ENCODE measurements around the gene AGR3. TPM values are rescaled to one million over a fixed set of nuclear protein-coding genes. Genes with fewer than 3 reads are reported as not detected.

AGR3 gene
- total RNA-seq, 2 donors from 2014 or later = not detected

DNA sequence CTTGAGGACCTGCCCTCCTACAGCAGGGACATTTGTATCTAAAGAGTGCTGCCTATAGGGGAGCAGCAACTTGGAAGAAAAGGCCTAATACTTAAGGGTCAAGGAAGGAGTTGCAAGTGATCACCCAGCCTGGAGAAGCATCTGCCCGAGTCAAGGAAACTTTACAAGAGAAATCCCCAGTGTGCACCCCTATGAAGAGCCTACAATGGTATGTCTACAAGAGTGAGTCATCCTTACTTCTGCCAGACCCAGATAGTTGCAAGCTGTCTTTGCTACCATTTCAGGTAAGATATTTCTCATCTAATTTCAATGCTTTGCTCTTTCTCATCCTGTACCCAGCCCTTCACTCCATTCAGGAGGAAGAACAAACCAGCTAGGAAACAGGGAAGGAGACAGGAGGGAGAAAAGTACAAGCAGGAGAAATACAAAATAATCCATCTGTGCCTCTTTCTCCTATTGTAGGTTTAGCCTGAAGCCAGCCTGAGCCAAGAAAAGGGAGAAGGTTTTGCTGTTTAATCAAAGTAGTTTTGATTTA lies 34.4 kb upstream of the AGR3 start:
- no peak for DNase-seq (ENCODE audit: low spot score)
- H3K27me3 ChIP-seq = no peaks in the 10 kb centered on the region
- H3K36me3 ChIP-seq = no peaks in the 10 kb centered on the region
- no peaks in the 10 kb centered on the region for H3K4me1 ChIP-seq
- TF ChIP-seq, protein P1, sequence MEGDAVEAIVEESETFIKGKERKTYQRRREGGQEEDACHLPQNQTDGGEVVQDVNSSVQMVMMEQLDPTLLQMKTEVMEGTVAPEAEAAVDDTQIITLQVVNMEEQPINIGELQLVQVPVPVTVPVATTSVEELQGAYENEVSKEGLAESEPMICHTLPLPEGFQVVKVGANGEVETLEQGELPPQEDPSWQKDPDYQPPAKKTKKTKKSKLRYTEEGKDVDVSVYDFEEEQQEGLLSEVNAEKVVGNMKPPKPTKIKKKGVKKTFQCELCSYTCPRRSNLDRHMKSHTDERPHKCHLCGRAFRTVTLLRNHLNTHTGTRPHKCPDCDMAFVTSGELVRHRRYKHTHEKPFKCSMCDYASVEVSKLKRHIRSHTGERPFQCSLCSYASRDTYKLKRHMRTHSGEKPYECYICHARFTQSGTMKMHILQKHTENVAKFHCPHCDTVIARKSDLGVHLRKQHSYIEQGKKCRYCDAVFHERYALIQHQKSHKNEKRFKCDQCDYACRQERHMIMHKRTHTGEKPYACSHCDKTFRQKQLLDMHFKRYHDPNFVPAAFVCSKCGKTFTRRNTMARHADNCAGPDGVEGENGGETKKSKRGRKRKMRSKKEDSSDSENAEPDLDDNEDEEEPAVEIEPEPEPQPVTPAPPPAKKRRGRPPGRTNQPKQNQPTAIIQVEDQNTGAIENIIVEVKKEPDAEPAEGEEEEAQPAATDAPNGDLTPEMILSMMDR (IDR thresholded peaks at IDR 0.05) = no peak
- H3K9me3 ChIP-seq = peaks cover 0 to 6% of the 10 kb centered on the region in 2 donors
- H3K4me3 ChIP-seq = no peak overlapping the region
- no peak overlapping the region for H3K27ac ChIP-seq

DNA sequence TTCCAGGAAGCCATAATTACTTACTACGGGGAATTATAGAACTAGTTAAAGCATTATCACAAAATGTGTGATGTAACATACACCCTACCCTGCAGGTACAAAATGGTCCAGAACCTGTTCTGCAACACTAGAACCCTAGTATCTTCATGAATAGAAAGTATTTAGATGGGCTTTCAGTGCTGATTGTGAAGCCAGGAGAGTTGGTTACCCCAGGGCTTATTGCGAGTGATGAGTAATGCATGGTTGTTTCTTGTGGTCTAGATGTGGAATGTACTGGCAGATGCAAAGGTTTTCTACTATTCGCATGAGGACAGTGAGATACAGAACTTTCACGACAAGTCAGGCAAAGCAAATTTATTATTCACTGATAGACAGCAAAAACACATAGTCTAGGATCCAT lies 33.6 kb upstream of the AGR3 start:
- H3K36me3 ChIP-seq = no peaks in the 10 kb centered on the region
- TF ChIP-seq, protein P1 (IDR thresholded peaks at IDR 0.05) = no peak
- no peak overlapping the region for H3K27ac ChIP-seq
- no peak for DNase-seq (ENCODE audit: low spot score)
- no peaks in the 10 kb centered on the region for H3K27me3 ChIP-seq
- peaks cover 0 to 11% of the 10 kb centered on the region in 2 donors for H3K9me3 ChIP-seq
- no peak overlapping the region for H3K4me3 ChIP-seq
- H3K4me1 ChIP-seq = no peaks in the 10 kb centered on the region

DNA sequence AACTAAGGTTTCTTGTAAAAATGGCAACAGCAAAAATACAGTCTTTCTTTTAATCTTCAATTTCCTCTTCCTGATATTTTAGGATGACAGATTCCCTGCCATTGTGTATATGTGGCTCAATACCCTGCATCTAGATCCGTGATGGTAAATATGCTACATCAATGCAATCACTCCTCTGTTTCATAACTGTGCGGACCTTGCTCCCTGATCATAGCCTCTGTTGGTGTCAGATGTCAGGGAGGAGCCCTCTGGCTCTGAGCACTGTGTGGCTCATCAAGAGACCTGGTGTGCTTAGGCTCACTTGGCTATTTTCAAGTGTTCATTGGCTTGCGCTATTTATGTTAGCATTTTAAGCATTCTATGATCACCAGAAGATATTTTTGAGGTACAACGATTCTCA lies 33.0 kb upstream of the AGR3 start:
- no peak for DNase-seq (ENCODE audit: low spot score)
- H3K4me3 ChIP-seq = no peak overlapping the region
- no peaks in the 10 kb centered on the region for H3K4me1 ChIP-seq
- no peak overlapping the region for H3K27ac ChIP-seq
- no peaks in the 10 kb centered on the region for H3K36me3 ChIP-seq
- H3K9me3 ChIP-seq = peaks cover 0 to 12% of the 10 kb centered on the region in 2 donors
- no peaks in the 10 kb centered on the region for H3K27me3 ChIP-seq
- TF ChIP-seq, protein P1 (IDR thresholded peaks at IDR 0.05) = no peak

DNA sequence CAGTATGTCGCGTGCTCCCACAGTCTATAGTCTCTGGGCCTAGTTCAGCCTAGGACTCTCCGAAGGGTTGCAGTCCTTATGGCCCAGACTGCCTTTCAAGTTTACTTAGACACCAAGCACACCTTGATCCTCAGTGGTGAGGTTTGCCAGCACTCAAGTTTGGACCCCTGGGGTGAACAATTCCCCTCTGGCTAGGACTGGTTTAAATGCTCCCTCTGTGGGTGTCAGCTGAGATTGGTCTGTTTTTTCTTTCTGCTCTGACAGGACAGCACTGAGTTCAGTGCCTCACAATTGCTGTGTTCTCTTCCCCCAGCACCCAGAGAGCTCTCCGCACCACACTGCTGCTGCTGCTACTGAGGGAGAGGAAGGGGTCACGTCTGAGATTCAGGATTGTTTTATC lies 31.9 kb upstream of the AGR3 start:
- no peak for DNase-seq (ENCODE audit: low spot score)
- Histone ChIP-seq H3K4me3 (no peak overlapping the region), H3K36me3 (no peaks in the 10 kb centered on the region), H3K9me3 (peaks cover 0 to 12% of the 10 kb centered on the region in 2 donors), H3K27ac (no peak overlapping the region), H3K4me1 (no peaks in the 10 kb centered on the region), H3K27me3 (no peaks in the 10 kb centered on the region)
- TF ChIP-seq, protein P1 (IDR thresholded peaks at IDR 0.05) = no peak

DNA sequence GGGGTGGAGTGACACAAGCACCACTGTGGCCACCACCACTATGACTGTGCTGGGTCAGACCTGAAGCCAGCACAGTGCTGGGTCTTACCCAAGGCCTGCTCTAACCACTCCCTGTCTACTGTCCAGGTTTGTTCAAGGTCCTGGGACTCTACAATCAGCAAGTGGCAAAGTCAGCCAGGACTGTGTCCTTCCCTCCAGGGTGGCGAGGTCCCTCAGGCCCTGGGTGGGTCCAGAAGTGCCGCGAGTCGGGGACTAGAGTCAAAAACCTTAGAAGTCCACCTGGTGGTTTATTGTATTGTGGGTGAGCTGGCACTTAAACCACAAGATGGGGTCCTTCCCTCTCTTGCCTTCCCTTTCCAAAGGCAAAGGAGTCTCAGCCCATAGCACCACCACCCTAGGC lies 30.8 kb upstream of the AGR3 start:
- peaks cover 0 to 12% of the 10 kb centered on the region in 2 donors for H3K9me3 ChIP-seq
- no peaks in the 10 kb centered on the region for H3K4me1 ChIP-seq
- no peaks in the 10 kb centered on the region for H3K27me3 ChIP-seq
- no peaks in the 10 kb centered on the region for H3K36me3 ChIP-seq
- TF ChIP-seq, protein P1 (IDR thresholded peaks at IDR 0.05) = no peak
- no peak overlapping the region for H3K27ac ChIP-seq
- DNase-seq (ENCODE audit: low spot score) = no peak
- no peak overlapping the region for H3K4me3 ChIP-seq

DNA sequence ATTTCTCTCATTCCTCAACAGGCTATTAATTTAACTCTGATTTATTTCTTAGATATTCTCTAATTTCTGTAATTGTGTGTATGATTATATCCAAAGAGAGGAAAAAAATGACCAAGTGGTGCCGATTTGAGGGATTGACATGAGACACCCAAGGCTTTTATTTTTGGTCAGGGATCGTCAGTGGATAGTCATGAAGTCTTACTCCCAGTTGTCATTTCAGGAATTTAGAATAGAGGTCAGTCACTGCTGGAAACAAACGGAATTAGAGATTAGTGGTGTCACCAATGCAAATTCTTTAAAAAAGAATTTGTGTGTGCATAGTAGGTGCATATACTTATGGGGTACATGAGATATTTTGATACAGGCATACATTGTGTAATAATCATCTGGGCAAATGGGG lies 26.8 kb upstream of the AGR3 start:
- Histone ChIP-seq H3K27me3 (peaks cover 0 to under 1% of the 10 kb centered on the region in 2 donors), H3K4me1 (no peaks in the 10 kb centered on the region), H3K27ac (no peak overlapping the region), H3K36me3 (no peaks in the 10 kb centered on the region), H3K4me3 (no peak overlapping the region), H3K9me3 (peaks cover 0 to 12% of the 10 kb centered on the region in 2 donors)
- TF ChIP-seq, protein P1 (IDR thresholded peaks at IDR 0.05) = no peak
- DNase-seq (ENCODE audit: low spot score) = no peak

Data from right atrium auricular region (tissue), 2 donors.